H1 (cell line): ENCODE data around the gene HLA-DQA1. TPM values are rescaled to one million over a fixed set of nuclear protein-coding genes. Genes with fewer than 3 reads are reported as not detected.

Experiments used
- CTCF ChIA-PET: fragments of 300-600 bp; sonication (Branson Sonifier 250); formaldehyde crosslinking; loops from one replicate; lab custom pipeline; 2021; ENCODE audit not compliant: partially characterized antibody; lab: Charles Lee
- POLR2A ChIA-PET: fragments of 300-600 bp; sonication (Branson Sonifier 250); formaldehyde crosslinking; loops from one replicate; lab custom pipeline; 2021; ENCODE audit warnings: inconsistent platforms; ENCODE audit not compliant: partially characterized antibody; lab: Charles Lee
- DNase-seq, 2 experiments: peaks; one replicate each; pipeline versions ENCODE4 v3.0.0 to v3.0.0-alpha.2; 2010 to 2022; ENCODE audit warnings: low spot score in 2 of 2, low read depth in 1 of 2, mixed read lengths in 1 of 2
- FAIRE-seq: peaks from 2 replicates; lab custom pipeline; 2011; peaks lifted over from hg19 to GRCh38; lab: Jason Lieb, UNC
- H2AFZ ChIP-seq: 2 replicates; pipeline ENCODE4 v1.8.1; 2012; ENCODE audit warnings: low read length, inconsistent platforms
- H2AK5ac ChIP-seq: 2 replicates; pipeline ENCODE4 v1.6.1; 2013; ENCODE audit warnings: low read depth, low read length
- H2BK120ac ChIP-seq: replicated peaks from 2 replicates; pipeline ENCODE3; 2013; ENCODE audit warnings: low read depth, low read length, inconsistent platforms
- H2BK12ac ChIP-seq: 2 replicates; pipeline ENCODE4 v1.6.1; 2013; ENCODE audit warnings: low read depth, low read length
- H2BK15ac ChIP-seq: 2 replicates; pipeline ENCODE4 v1.6.1; 2013; ENCODE audit warnings: low read length
- H2BK20ac ChIP-seq: 2 replicates; pipeline ENCODE4 v1.6.1; 2013; ENCODE audit warnings: low read length
- H2BK5ac ChIP-seq: 2 replicates; pipeline ENCODE4 v1.6.1; 2013; ENCODE audit warnings: low read depth, low read length
- H3K14ac ChIP-seq: 2 replicates; pipeline ENCODE4 v1.6.1; 2013; ENCODE audit warnings: inconsistent platforms; ENCODE audit not compliant: insufficient read length
- H3K18ac ChIP-seq: 2 replicates; pipeline ENCODE4 v1.6.1; 2013; ENCODE audit warnings: low read length; ENCODE audit errors: extremely low read depth
- H3K23ac ChIP-seq: 2 replicates; pipeline ENCODE4 v1.6.1; 2013; ENCODE audit warnings: inconsistent platforms; ENCODE audit not compliant: insufficient read length
- H3K23me2 ChIP-seq: 2 replicates; pipeline ENCODE4 v1.6.1; 2013; ENCODE audit warnings: low read depth, low read length
- H3K27ac ChIP-seq: 2 replicates; pipeline ENCODE4 v1.6.1; 2011; ENCODE audit warnings: low read depth, low read length, inconsistent platforms
- H3K27me3 ChIP-seq, 4 experiments: replicated peaks in 1 of 4; 1 replicate in 1 of 4; 2 replicates in 3 of 4; pipeline versions ENCODE4 v1.6.1 to v1.8.1; 2011 to 2013; ENCODE audit warnings: low read length in 3 of 4, mild to moderate bottlenecking in 3 of 4, inconsistent platforms in 2 of 4, mixed read lengths in 2 of 4, moderate library complexity in 1 of 4; ENCODE audit not compliant: control insufficient read depth in 3 of 4, insufficient read depth in 3 of 4; ENCODE audit errors: extremely low read depth in 1 of 4
- H3K36me3 ChIP-seq, 4 experiments: 2 replicates each; pipeline versions ENCODE4 v1.6.1 to v1.8.1; 2011 to 2013; ENCODE audit warnings: mild to moderate bottlenecking in 4 of 4, low read length in 3 of 4, moderate library complexity in 2 of 4, control low read depth in 1 of 4, inconsistent platforms in 1 of 4; ENCODE audit not compliant: insufficient read depth in 4 of 4, control insufficient read depth in 2 of 4
- H3K4ac ChIP-seq: replicated peaks from 2 replicates; pipeline ENCODE3; 2013; ENCODE audit warnings: low read length, low read depth, mixed read lengths, inconsistent platforms; ENCODE audit not compliant: insufficient read length
- H3K4me1 ChIP-seq, 4 experiments: replicated peaks in 1 of 4; 1 replicate in 1 of 4; 2 replicates in 3 of 4; pipeline versions ENCODE4 v1.6.1 to v1.8.1; 2011 to 2013; ENCODE audit warnings: low read length in 3 of 4, inconsistent platforms in 2 of 4, mixed read lengths in 1 of 4; ENCODE audit not compliant: insufficient read depth in 4 of 4, control insufficient read depth in 3 of 4
- H3K4me2 ChIP-seq, 2 experiments: 2 replicates each; pipeline versions ENCODE4 v1.6.1 to v1.8.1; 2011 to 2013; ENCODE audit warnings: low read depth in 2 of 2, low read length in 2 of 2, control low read depth in 1 of 2, inconsistent platforms in 1 of 2, mild to moderate bottlenecking in 1 of 2; ENCODE audit not compliant: insufficient read depth in 1 of 2
- H3K4me3 ChIP-seq, 4 experiments: fragments of 200-600, 300-600 bp in 1 of 4; sonication (generic), shearing (Covaris generic), sonication (Bioruptor Twin) in 1 of 4; 2 replicates each; pipeline versions ENCODE4 v1.5.1 to v1.8.1; 2011 to 2016; ENCODE audit warnings: low read length in 4 of 4, low read depth in 3 of 4, control low read depth in 2 of 4, inconsistent platforms in 2 of 4, mild to moderate bottlenecking in 2 of 4, mixed read lengths in 1 of 4, moderate library complexity in 1 of 4; ENCODE audit not compliant: insufficient read depth in 2 of 4; ENCODE audit errors: extremely low read depth in 1 of 4
- H3K56ac ChIP-seq: replicated peaks from 2 replicates; pipeline ENCODE3; 2013; ENCODE audit warnings: low read depth, mild to moderate bottlenecking, mixed read lengths, low read length, inconsistent platforms; ENCODE audit not compliant: insufficient read length
- H3K79me1 ChIP-seq: 2 replicates; pipeline ENCODE4 v1.6.1; 2013; ENCODE audit warnings: low read depth, low read length, control low read depth
- H3K79me2 ChIP-seq, 2 experiments: 2 replicates each; pipeline versions ENCODE4 v1.6.1 to v1.8.1; 2012 to 2013; ENCODE audit warnings: low read length in 2 of 2, mild to moderate bottlenecking in 2 of 2, inconsistent platforms in 1 of 2; ENCODE audit not compliant: insufficient read depth in 2 of 2, control insufficient read depth in 1 of 2
- H3K9ac ChIP-seq, 4 experiments: replicated peaks in 1 of 4; 1 replicate in 1 of 4; 2 replicates in 3 of 4; pipeline versions ENCODE4 v1.6.1 to v1.8.1; 2011 to 2013; ENCODE audit warnings: low read depth in 3 of 4, low read length in 3 of 4, control low read depth in 2 of 4, mild to moderate bottlenecking in 2 of 4, moderate library complexity in 2 of 4, inconsistent platforms in 1 of 4; ENCODE audit errors: extremely low read depth in 1 of 4
- H3K9me3 ChIP-seq, 2 experiments: 2 replicates each; pipeline versions ENCODE4 v1.6.1 to v1.8.1; 2012 to 2013; ENCODE audit warnings: mild to moderate bottlenecking in 2 of 2, moderate library complexity in 2 of 2, control low read depth in 1 of 2, inconsistent platforms in 1 of 2, low read depth in 1 of 2, low read length in 1 of 2, mixed read lengths in 1 of 2; ENCODE audit not compliant: insufficient read depth in 2 of 2
- H4K20me1 ChIP-seq, 2 experiments: replicated peaks in 1 of 2; 2 replicates each; pipeline versions ENCODE3 to v1.8.1; 2011 to 2013; ENCODE audit warnings: inconsistent platforms in 2 of 2, low read length in 2 of 2, mild to moderate bottlenecking in 1 of 2; ENCODE audit not compliant: insufficient read depth in 2 of 2, control insufficient read depth in 1 of 2
- H4K5ac ChIP-seq: 2 replicates; pipeline ENCODE4 v1.6.1; 2013; ENCODE audit warnings: low read length, low read depth, mixed read lengths, inconsistent platforms; ENCODE audit not compliant: insufficient read length
- H4K8ac ChIP-seq: 2 replicates; pipeline ENCODE4 v1.8.0; 2013; ENCODE audit warnings: mild to moderate bottlenecking, moderate library complexity, low read length, inconsistent platforms; ENCODE audit not compliant: insufficient read depth; ENCODE audit errors: extremely low read depth
- H4K91ac ChIP-seq: replicated peaks from 2 replicates; pipeline ENCODE3; 2013; ENCODE audit warnings: low read length, mixed read lengths, inconsistent platforms; ENCODE audit not compliant: insufficient read length
- BACH1 ChIP-seq: IDR thresholded peaks from 2 replicates; pipeline ENCODE4 v1.6.1; 2012; ENCODE audit warnings: low read length, improper control_type of control experiment
- CBX5 ChIP-seq: fragments of 300-800, 300-1000 bp; sonication (generic); IDR thresholded peaks from 2 replicates; pipeline ENCODE4 v1.7.1; 2016; ENCODE audit warnings: antibody characterized with exemption, low read length, low read depth
- RBBP5 ChIP-seq: IDR thresholded peaks from 2 replicates; pipeline ENCODE4 v1.7.1; 2012; ENCODE audit warnings: low read depth, mild to moderate bottlenecking, inconsistent platforms, low read length, moderate library complexity, borderline replicate concordance
- SIX5 ChIP-seq: IDR thresholded peaks from 2 replicates; pipeline ENCODE4 v1.6.1; 2011; ENCODE audit warnings: mild to moderate bottlenecking, low read depth, low read length
- TAF1 ChIP-seq: IDR thresholded peaks from 2 replicates; pipeline ENCODE4 v1.6.1; 2011; ENCODE audit warnings: mild to moderate bottlenecking, low read depth, low read length
- TCF12 ChIP-seq: IDR thresholded peaks from 2 replicates; pipeline ENCODE4 v1.6.1; 2011; ENCODE audit warnings: low read depth, mild to moderate bottlenecking, low read length
- TEAD4 ChIP-seq: IDR thresholded peaks from 2 replicates; pipeline ENCODE4 v1.6.1; 2012; ENCODE audit warnings: low read depth, low read length, inconsistent platforms, mixed read lengths
- WGBS, 2 experiments: shearing (Covaris generic) in 1 of 2; methylation state at CpG; one replicate each; pipeline versions ENCODE4 v1.1.6 to v1.1.7; 2013 to 2015; ENCODE audit warnings: low lambda C conversion rate in 2 of 2, mixed read lengths in 2 of 2, inconsistent platforms in 1 of 2, low coverage in 1 of 2, missing lambda C conversion rate in 1 of 2; ENCODE audit not compliant: insufficient replicate concordance in 2 of 2, insufficient coverage in 1 of 2, insufficient read length in 1 of 2; ENCODE audit errors: extremely low coverage in 1 of 2, missing lambda C conversion rate in 1 of 2; 5-methylcytosine and 5-hydroxymethylcytosine counted together
- polyA plus RNA-seq, 7 experiments: library from polyadenylated mRNA; depleted of rRNA in 3 of 7; stranded (reverse) in 5 of 7; unstranded in 2 of 7; fragments of >200 nt in 5 of 7; fragments of 200-250 nt in 2 of 7; gene quantifications; 1 replicate in 5 of 7; 2 replicates in 1 of 7; 4 replicates in 1 of 7; pipeline versions ENCODE4 v1.2.1 to v1.2.3, GENCODE V29; 2011 to 2013; ENCODE audit warnings: missing spikeins in 2 of 7, mixed read lengths in 2 of 7
- total RNA-seq: library from RNA; stranded (reverse); fragmentation: NEBNext Ultra II Directional; extraction: Animal tissue kit (Norgen Biotek cat#: 25700); gene quantifications from 2 replicates; pipeline ENCODE4 v1.2.1, GENCODE V29; 2021

The HLA-DQA1 gene
- total and polyA plus RNA-seq, 2 of the 8 experiments (the other 6 are each of a cell fraction or from before 2014, with no cell fraction given), result 0.12 TPM; not detected in 1

DNA sequence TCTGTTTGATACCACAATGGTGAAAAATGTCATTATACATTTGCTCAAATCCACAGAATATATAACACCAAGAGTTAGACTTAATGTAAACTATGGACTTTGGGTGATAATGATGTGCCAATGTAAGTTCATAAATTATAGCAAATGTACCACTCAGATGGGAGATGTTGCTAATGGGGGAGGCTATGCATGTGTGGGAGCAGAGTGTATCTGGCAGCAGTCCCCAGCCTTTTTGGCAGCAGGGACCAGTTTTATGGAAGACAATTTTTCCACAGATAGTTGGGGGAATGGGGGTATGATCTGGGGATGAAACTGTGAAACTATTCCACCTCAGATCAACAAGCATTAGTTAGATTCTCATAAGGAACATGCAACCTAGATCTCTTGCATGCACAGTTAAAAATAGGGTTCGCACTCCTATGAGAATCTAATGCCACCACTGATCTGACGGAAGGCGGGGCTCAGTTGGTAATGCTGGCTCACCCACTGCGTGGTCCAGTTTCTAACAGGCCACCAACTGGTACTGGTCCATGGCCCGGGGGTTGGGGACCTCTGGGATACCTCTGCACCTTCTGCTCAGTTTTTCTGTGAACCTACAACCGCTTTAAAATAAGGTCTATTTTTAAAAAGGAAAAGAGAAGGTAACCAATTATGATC, 8.0 kb downstream of the HLA-DQA1 start:
- H2BK15ac ChIP-seq, result no peak overlapping the region
- H3K9me3 ChIP-seq, result no peaks in the 10 kb centered on the region
- H3K79me1 ChIP-seq, result no peaks in the 10 kb centered on the region
- no peaks in the 10 kb centered on the region for H3K36me3 ChIP-seq
- no peak for FAIRE-seq
- H4K20me1 ChIP-seq, result no peaks in the 10 kb centered on the region
- no peak overlapping the region for H4K91ac ChIP-seq
- WGBS, 2 experiments, result 56% methylated on average over 6 of the region's 6 CpGs; no CpG with 5 or more reads in 1 of the 2 experiments
- H2BK20ac ChIP-seq, result no peak overlapping the region
- no peaks in the 10 kb centered on the region for H3K27me3 ChIP-seq
- ChIA-PET CTCF (interaction anchor here (0.5 kb wide), 1 partner anchor 17 kb away, joined by 3 read pairs; no protein-coding TSS in a partner anchor), POLR2A (no interaction called here)
- no peak overlapping the region for H2AK5ac ChIP-seq
- no peak overlapping the region for H4K5ac ChIP-seq
- H3K23me2 ChIP-seq, result no peaks in the 10 kb centered on the region; the same call in 1 of the 2 replicates
- H3K4me2 ChIP-seq, result no peak overlapping the region
- DNase-seq, result no peak
- H4K8ac ChIP-seq, result no peak overlapping the region
- no peak overlapping the region for H3K18ac ChIP-seq
- H2BK5ac ChIP-seq, result no peak overlapping the region
- no peak overlapping the region for H2BK12ac ChIP-seq
- no peak overlapping the region for H3K56ac ChIP-seq
- H2BK120ac ChIP-seq, result no peak overlapping the region
- H3K23ac ChIP-seq, result no peak overlapping the region
- no peak overlapping the region for H3K4ac ChIP-seq
- H2AFZ ChIP-seq, result no peak overlapping the region
- no peak overlapping the region for H3K27ac ChIP-seq
- H3K79me2 ChIP-seq, result no peaks in the 10 kb centered on the region
- no peak overlapping the region for H3K14ac ChIP-seq
- no peak overlapping the region for H3K9ac ChIP-seq
- no peak overlapping the region for H3K4me3 ChIP-seq
- no peak for TF ChIP-seq BACH1
- no peak for TF ChIP-seq SIX5
- TF ChIP-seq TCF12, result no peak
- no peak for TF ChIP-seq TAF1
- TF ChIP-seq TEAD4, result no peak
- no peak for TF ChIP-seq RBBP5
- TF ChIP-seq CBX5, result no peak
- H3K4me1 ChIP-seq, result no peaks in the 10 kb centered on the region
